ENCODE measurements around the gene SH3BP1. TPM values are rescaled to one million over a fixed set of nuclear protein-coding genes. Genes with fewer than 3 reads are reported as not detected.

Gene SH3BP1
- polyA plus RNA-seq, 4 donors: 20.8 to 46.0 (median 28.5) TPM

DNA sequence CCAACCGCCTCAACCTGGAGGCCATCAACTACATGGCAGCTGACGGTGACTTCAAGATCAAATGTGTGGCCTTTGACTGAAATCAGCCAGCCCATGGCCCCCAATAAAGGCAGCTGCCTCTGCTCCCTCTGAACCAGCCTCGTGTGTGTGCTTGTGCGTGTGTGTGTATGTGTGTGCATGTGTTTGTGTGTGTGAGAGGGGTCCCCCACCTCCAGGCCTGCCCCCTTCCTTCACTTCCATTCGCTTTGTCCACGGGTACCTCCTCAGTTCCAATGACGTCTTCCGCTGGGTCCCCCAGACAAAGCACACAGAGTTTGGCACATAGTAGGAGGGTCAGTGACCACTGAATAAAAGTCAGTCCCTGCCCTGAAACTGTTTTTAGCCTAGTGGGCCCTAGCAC lies 40.2 kb downstream of the SH3BP1 start:
- 80 to 95% (median 91%) methylated on average over 8 of the region's 8 CpGs for WGBS, 3 donors

DNA sequence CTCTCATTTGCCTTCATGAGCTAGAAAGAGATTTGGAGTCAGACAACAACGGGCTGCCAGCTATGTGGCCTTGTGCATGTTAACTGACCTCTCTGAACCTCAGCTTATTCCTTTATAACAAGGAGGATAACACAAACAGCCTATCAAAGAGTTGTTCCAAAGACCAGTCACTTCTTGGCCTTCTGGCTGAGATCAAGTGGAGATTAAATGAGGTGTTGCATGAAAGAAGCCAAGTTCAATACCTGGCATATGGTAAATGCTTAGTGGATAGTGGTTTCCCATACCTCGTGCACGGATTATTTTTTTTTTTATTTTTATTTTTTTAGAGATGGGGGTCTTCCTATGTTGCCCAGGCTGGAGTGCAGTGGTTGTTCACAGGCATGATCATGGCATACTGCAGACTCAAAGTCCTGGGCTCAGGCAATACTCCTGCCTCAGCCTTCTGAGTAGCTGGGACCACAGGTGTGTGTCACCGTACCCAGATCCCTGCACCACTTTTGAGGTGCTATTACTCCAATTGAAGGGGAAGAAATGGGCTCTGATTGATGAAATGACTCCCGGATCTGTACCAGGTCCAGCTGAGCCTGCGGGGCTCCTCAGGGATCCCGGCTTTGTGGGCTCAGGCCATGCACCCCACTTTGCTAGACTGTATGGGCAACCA lies 40.9 kb downstream of the SH3BP1 start:
- no peak overlapping the region for H3K27ac ChIP-seq (ENCODE audit: low read depth in 1 of 3, low read length in 2 of 3)
- H3K4me1 ChIP-seq (ENCODE audit: control insufficient read depth in 3 of 3, insufficient read depth in 2 of 3, low read depth in 1 of 3, low read length in 2 of 3): peaks cover 0 to 16% (median 3%) of the 10 kb centered on the region in 3 donors
- DNase-seq (no peak), FAIRE-seq (no peak)
- no peak overlapping the region for H3K4me3 ChIP-seq (ENCODE audit: low read depth in 1 of 3, low read length in 3 of 3)
- H3K36me3 ChIP-seq (ENCODE audit: control insufficient read depth in 3 of 3, insufficient read depth in 2 of 3, low read depth in 1 of 3, low read length in 3 of 3): peaks cover 0 to 11% (median 0%) of the 10 kb centered on the region in 3 donors
- H3K9me3 ChIP-seq (ENCODE audit: control insufficient read depth in 2 of 2, insufficient read depth in 1 of 2, low read depth in 1 of 2, low read length in 1 of 2): no peaks in the 10 kb centered on the region
- no peaks in the 10 kb centered on the region for H3K27me3 ChIP-seq (ENCODE audit: control insufficient read depth in 3 of 3, insufficient read depth in 3 of 3, low read length in 3 of 3)
- WGBS, 3 donors: 81 to 88% (median 81%) methylated on average over 7 of the region's 7 CpGs

More for the DNA sequence above, 40.2 kb downstream of the SH3BP1 start:
- Histone ChIP-seq H3K27ac (ENCODE audit: low read depth in 1 of 3, low read length in 2 of 3) (no peak overlapping the region), H3K27me3 (ENCODE audit: control insufficient read depth in 3 of 3, insufficient read depth in 3 of 3, low read length in 3 of 3) (no peaks in the 10 kb centered on the region), H3K36me3 (ENCODE audit: control insufficient read depth in 3 of 3, insufficient read depth in 2 of 3, low read depth in 1 of 3, low read length in 3 of 3) (peaks cover 0 to 11% (median 0%) of the 10 kb centered on the region in 3 donors), H3K4me3 (ENCODE audit: low read depth in 1 of 3, low read length in 3 of 3) (no peak overlapping the region), H3K9me3 (ENCODE audit: control insufficient read depth in 2 of 2, insufficient read depth in 1 of 2, low read depth in 1 of 2, low read length in 1 of 2) (no peaks in the 10 kb centered on the region), H3K4me1 (ENCODE audit: control insufficient read depth in 3 of 3, insufficient read depth in 2 of 3, low read depth in 1 of 3, low read length in 2 of 3) (peaks cover 0 to 18% (median 3%) of the 10 kb centered on the region in 3 donors)
- DNase-seq: no peak
- no peak for FAIRE-seq

DNA sequence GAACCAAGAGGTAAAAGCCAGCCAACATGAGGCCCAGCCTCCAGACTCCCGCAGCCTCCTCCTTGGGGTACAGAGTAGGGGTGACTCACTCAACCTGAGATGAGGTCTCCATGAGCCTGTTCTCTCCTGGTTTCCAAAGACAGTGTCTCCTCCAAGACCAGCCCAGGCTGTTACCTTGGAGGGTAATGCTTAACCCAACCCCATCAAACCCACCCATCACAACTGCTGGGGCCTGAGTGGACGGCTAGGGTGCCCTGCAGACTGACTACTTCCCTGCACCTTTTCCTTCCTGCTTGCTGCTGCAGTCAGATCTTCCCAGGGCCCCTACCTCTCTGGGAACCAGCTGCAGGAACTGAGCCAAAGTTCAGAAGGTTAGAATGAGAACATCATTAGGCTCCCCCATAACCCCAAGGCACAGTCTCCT lies 41.5 kb downstream of the SH3BP1 start:
- Histone ChIP-seq H3K4me1 (ENCODE audit: control insufficient read depth in 3 of 3, insufficient read depth in 2 of 3, low read depth in 1 of 3, low read length in 2 of 3) (peaks cover 0 to 23% (median 3%) of the 10 kb centered on the region in 3 donors), H3K27me3 (ENCODE audit: control insufficient read depth in 3 of 3, insufficient read depth in 3 of 3, low read length in 3 of 3) (no peaks in the 10 kb centered on the region), H3K36me3 (ENCODE audit: control insufficient read depth in 3 of 3, insufficient read depth in 2 of 3, low read depth in 1 of 3, low read length in 3 of 3) (peaks cover 0 to 11% (median 0%) of the 10 kb centered on the region in 3 donors), H3K9me3 (ENCODE audit: control insufficient read depth in 2 of 2, insufficient read depth in 1 of 2, low read depth in 1 of 2, low read length in 1 of 2) (no peaks in the 10 kb centered on the region), H3K27ac (ENCODE audit: low read depth in 1 of 3, low read length in 2 of 3) (peak overlapping the region in 1 of 3 donors; percentile 17), H3K4me3 (ENCODE audit: low read depth in 1 of 3, low read length in 3 of 3) (no peak overlapping the region)
- FAIRE-seq (no peak), DNase-seq (peak in 1 of 2 donors; percentile 56)
- WGBS, 3 donors: 21 to 65% (median 42%) methylated on average over 2 of the region's 2 CpGs

DNA sequence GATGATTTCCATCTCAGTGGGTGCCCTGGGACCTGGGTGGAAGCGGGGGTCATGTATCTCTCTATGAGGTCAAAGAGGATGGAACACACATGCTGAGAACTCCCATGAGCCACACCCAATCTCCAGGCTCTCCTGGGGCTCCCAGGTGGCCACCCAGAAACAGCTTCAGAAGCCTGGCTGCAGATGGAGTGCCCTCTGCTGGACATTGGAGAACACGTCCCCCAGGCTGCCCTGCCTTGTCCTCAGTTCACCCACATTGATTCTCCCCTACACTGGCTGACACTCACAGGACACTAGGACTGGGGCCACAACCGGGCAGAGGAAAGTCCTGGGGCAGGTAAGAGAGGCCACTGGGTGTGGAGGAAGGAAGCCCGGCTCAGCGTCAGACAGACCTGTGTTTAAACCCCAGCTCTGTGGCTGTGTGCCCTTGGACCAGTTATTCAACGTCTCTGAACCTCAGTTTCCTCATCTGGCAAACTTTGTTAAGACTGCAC lies 42.1 kb downstream of the SH3BP1 start:
- H3K27me3 ChIP-seq (ENCODE audit: control insufficient read depth in 3 of 3, insufficient read depth in 3 of 3, low read length in 3 of 3): no peaks in the 10 kb centered on the region
- H3K4me3 ChIP-seq (ENCODE audit: low read depth in 1 of 3, low read length in 3 of 3): no peak overlapping the region
- H3K4me1 ChIP-seq (ENCODE audit: control insufficient read depth in 3 of 3, insufficient read depth in 2 of 3, low read depth in 1 of 3, low read length in 2 of 3): peaks cover 0 to 23% (median 3%) of the 10 kb centered on the region in 3 donors
- FAIRE-seq (no peak), DNase-seq (peak; percentile 90)
- H3K36me3 ChIP-seq (ENCODE audit: control insufficient read depth in 3 of 3, insufficient read depth in 2 of 3, low read depth in 1 of 3, low read length in 3 of 3): peaks cover 0 to 11% (median 0%) of the 10 kb centered on the region in 3 donors
- no peaks in the 10 kb centered on the region for H3K9me3 ChIP-seq (ENCODE audit: control insufficient read depth in 2 of 2, insufficient read depth in 1 of 2, low read depth in 1 of 2, low read length in 1 of 2)
- no peak overlapping the region for H3K27ac ChIP-seq (ENCODE audit: low read depth in 1 of 3, low read length in 2 of 3)
- WGBS, 3 donors: 4 to 23% (median 4%) methylated on average over 6 of the region's 6 CpGs

DNA sequence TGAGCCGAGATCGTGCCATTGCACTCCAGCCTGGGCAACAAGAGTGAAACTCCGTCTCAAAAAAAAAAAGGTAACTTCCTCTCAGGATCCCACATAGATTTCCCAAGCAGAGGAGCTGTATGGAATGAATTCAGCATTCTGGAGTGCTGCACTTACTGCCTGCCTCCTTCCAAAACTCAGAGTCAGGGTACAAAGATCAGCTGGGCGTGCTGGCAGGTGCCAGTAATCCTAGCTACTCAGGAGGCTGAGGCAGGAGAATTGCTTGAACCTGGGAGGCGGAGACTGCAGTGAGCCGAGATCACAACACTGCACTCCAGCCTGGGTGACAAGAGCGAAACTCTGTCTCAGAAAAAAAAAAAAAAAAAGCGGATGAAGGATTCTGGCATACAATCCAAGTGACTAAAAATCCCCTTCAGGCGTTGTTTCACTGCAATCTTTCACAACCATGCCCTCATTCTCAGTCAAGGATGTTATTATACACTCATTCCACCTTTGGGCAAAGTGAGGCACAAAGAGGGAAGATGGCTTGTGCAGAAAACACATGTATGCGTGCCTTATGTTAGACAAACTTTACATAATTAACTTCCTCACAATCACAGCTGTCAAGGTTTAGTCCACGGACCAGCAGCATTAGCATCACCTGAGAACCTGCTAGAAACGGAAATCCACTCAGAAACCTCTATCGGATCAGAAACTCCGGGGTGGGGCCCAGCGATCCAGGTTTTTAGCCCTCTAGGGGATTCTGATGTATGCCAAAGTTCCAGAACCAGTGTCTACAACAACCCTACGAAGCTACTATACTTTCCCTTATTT lies 45.5 kb downstream of the SH3BP1 start:
- peaks cover 7 to 23% (median 10%) of the 10 kb centered on the region in 3 donors for H3K4me1 ChIP-seq (ENCODE audit: control insufficient read depth in 3 of 3, insufficient read depth in 2 of 3, low read depth in 1 of 3, low read length in 2 of 3)
- no peaks in the 10 kb centered on the region for H3K27me3 ChIP-seq (ENCODE audit: control insufficient read depth in 3 of 3, insufficient read depth in 3 of 3, low read length in 3 of 3)
- H3K9me3 ChIP-seq (ENCODE audit: control insufficient read depth in 2 of 2, insufficient read depth in 1 of 2, low read depth in 1 of 2, low read length in 1 of 2): no peaks in the 10 kb centered on the region
- WGBS, 3 donors: 21 to 62% (median 38%) methylated on average over 16 of the region's 16 CpGs
- H3K4me3 ChIP-seq (ENCODE audit: low read depth in 1 of 3, low read length in 3 of 3): no peak overlapping the region
- H3K27ac ChIP-seq (ENCODE audit: low read depth in 1 of 3, low read length in 2 of 3): peak overlapping the region; percentile 47 to 81 (median 69)
- DNase-seq (peak; percentile 82 to 93), FAIRE-seq (no peak)
- H3K36me3 ChIP-seq (ENCODE audit: control insufficient read depth in 3 of 3, insufficient read depth in 2 of 3, low read depth in 1 of 3, low read length in 3 of 3): peaks cover 0 to 22% (median 3%) of the 10 kb centered on the region in 3 donors

DNA sequence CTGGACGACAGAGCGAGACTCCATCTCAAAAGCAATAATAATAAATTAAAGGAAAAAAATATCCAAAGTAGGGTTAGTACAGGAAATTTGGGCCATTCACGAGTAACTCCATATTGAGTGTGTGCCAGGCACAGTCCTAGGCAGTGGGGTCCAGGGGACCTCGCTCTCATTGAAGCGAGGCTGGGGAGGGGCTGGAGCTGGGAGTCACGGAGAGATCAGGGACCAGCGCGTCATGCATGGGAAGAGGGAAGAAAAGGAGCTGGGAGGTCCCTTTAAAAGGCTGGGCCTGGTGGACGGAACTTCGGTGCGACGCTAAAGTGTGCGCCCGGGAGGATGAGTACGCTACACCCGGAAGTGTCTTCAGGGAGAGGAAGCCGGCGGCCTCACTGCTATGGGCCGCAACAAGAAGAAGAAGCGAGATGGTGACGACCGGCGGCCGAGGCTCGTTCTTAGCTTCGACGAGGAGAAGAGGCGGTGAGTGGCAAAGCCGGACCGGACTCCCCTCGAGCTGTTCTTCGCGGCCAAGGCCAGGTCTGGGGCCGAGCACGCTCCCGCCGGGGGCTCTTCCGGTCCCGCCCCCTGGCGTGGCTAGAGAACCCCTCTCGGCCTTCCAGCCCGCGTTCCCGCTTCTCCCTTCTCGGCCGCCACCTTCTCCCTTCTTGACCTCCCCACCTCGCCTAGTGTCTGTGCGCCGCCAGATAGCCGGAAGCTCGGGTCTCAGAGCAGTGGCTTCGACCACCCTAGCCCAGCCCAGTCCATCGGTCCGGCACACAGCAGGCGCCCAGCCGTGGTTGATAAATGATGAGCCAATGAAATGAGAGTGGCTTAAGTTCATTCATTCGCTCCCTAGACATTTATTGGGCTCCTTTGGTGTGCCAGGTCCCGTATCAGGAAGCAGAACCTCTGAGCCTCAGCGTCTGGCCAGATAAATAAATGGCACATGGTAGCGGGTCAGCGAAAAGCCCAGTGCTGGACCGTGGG lies 46.8 kb downstream of the SH3BP1 start, which contains the start of gene NOL12:
Gene NOL12, plus strand, starts transcription at position 342 of the 981 bp plus-strand sequence. Its CDS starts 50 bp downstream, at position 392.
- WGBS, 3 donors: 1 to 3% (median 3%) methylated on average over 48 to 62 of the region's 62 CpGs
- Histone ChIP-seq H3K4me3 (ENCODE audit: low read depth in 1 of 3, low read length in 3 of 3) (peak within 1 kb of the TSS; percentile 74 to 80 (median 75)), H3K9me3 (ENCODE audit: control insufficient read depth in 2 of 2, insufficient read depth in 1 of 2, low read depth in 1 of 2, low read length in 1 of 2) (no peaks in the 10 kb centered on the region), H3K27me3 (ENCODE audit: control insufficient read depth in 3 of 3, insufficient read depth in 3 of 3, low read length in 3 of 3) (no peaks in the 10 kb centered on the region), H3K4me1 (ENCODE audit: control insufficient read depth in 3 of 3, insufficient read depth in 2 of 3, low read depth in 1 of 3, low read length in 2 of 3) (peaks cover 4 to 23% (median 10%) of the 10 kb centered on the region in 3 donors), H3K27ac (ENCODE audit: low read depth in 1 of 3, low read length in 2 of 3) (peak within 1 kb of the TSS; percentile 69 to 88 (median 81)), H3K36me3 (ENCODE audit: control insufficient read depth in 3 of 3, insufficient read depth in 2 of 3, low read depth in 1 of 3, low read length in 3 of 3) (peaks cover 6 to 32% (median 9%) of the 10 kb centered on the region in 3 donors)
- FAIRE-seq: no peak
- DNase-seq: peak; percentile 93 to 96

DNA sequence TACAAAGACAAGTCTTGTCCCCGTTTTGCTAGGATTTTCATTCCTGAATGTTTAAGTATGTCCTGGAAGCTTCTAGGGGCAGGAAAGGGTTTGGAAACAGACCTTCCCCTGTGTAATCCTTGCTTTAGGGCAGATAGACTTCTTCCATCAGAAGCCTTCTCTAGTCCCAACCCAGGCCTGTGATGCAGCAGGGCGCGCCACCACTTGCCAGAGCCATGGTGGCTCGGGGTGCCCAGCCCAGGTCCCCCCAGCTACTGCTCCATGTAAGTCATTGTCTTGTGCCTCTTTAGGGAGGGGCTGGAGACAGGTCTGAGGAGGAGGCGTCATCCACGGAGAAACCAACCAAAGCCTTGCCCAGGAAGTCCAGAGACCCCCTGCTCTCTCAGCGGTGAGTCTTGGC lies 50.9 kb downstream of the SH3BP1 start:
- no peak for FAIRE-seq
- DNase-seq: no peak
- Histone ChIP-seq H3K9me3 (ENCODE audit: control insufficient read depth in 2 of 2, insufficient read depth in 1 of 2, low read depth in 1 of 2, low read length in 1 of 2) (no peaks in the 10 kb centered on the region), H3K4me3 (ENCODE audit: low read depth in 1 of 3, low read length in 3 of 3) (no peak overlapping the region), H3K4me1 (ENCODE audit: control insufficient read depth in 3 of 3, insufficient read depth in 2 of 3, low read depth in 1 of 3, low read length in 2 of 3) (peaks cover 4 to 14% (median 10%) of the 10 kb centered on the region in 3 donors), H3K27ac (ENCODE audit: low read depth in 1 of 3, low read length in 2 of 3) (no peak overlapping the region), H3K36me3 (ENCODE audit: control insufficient read depth in 3 of 3, insufficient read depth in 2 of 3, low read depth in 1 of 3, low read length in 3 of 3) (peaks cover 14 to 68% (median 24%) of the 10 kb centered on the region in 3 donors), H3K27me3 (ENCODE audit: control insufficient read depth in 3 of 3, insufficient read depth in 3 of 3, low read length in 3 of 3) (no peaks in the 10 kb centered on the region)
- WGBS, 3 donors: 92 to 95% (median 93%) methylated on average over 7 of the region's 7 CpGs

All from small intestine (tissue), 7 donors.